ENCODE data around the gene CCL20. TPM values are rescaled to one million over a fixed set of nuclear protein-coding genes. Genes with fewer than 3 reads are reported as not detected.
"Not testable (repeated sequence)": the region's sequence is repeated elsewhere in the genome, so short reads cannot be mapped to it uniquely, and the experiment has no call there.

The CCL20 gene
- total RNA-seq, 1 experiment from 2014 or later, result not detected

DNA sequence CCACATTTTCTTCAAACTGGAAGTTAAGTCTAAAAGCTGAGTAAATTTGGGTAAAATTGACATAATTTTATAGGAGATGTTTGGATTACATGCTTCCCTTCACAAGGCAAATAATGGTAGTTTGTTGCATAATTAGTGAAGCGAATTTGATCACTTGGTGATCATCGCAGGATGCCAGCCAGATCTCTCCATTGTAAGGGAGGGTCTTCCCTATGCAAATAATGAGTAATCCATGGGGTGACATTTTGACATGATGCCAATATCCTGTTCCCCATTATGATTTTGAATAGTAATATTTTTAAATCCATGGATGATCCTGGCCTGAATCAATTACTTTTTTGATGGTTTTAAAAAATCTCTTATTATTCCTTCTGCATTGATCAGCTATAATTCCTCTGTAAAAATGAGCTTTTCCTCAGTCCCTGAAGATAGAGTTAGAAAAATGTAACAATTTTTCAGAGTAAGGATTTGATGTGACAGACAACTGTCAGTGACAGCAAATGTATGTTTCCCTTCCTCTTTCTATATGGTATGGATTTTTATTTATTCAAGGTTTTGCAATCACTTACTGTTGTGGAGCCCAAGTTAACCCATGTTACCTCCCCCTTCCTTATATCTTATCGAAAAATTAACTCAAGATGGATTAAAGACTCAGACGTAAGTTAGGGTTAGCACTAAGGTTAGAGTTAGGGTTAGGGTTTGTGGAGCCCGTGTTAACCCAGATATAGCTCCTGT, 21.4 kb downstream of the CCL20 start (continued):
- TF ChIP-seq IRF2 (CRISPR knock-in tag; IDR thresholded peaks at IDR 0.05; ENCODE audit: borderline replicate concordance, low read depth), result no peak
- TF ChIP-seq SP1 (CRISPR knock-in tag; conservative IDR thresholded peaks at IDR 0.05), result no peak
- no peak for TF ChIP-seq SMAD4 (CRISPR knock-in tag; IDR thresholded peaks at IDR 0.05)
- TF ChIP-seq FOXK1 (CRISPR knock-in tag; IDR thresholded peaks at IDR 0.05), result no peak

DNA sequence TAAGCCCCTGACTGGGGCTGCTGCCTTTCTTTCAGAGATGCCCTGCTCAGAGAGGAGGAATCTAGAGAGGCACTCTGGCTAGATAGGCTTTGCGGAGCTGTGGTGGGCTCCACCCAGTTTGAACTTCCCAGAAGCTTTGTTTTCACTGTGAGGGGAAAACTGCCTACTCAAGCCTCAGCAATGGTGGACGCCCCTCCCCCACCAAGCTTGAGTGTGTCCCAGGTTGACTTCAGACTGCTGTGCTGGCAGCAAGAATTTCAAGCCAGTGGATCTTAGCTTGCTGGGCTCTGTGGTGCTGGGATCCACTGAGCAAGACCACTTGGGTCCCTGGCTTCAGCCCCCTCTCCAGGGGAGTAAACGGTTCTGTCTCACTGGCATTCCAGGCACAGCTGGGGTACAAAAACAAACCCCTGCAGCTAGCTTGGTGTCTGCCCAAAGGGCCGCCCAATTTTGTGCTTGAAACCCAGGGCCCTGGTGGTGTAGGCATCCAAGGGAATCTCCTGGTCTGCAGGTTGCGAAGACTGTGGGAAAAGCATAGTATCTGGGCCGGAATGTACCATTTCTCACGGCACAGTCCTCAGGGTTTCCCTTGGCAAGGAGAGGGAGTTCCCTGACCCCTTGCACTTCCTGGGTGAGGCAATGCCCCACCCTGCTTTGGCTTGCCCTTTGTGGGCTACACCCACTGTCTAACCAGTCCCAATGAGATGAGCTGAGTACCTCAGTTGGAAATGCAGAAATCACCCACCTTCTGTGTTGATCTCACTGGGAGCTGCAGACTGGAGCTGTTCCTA, 25.9 kb downstream of the CCL20 start:
- POLR2A ChIA-PET; H3K36me3 Mint-ChIP-seq; H3K4me3 Mint-ChIP-seq; H3K27ac Mint-ChIP-seq; H3K27me3 Mint-ChIP-seq (ENCODE audit: low read depth): not testable (repeated sequence)
- H3K4me1 Mint-ChIP-seq, result peaks cover 10% of the 10 kb centered on the region
- CTCF ChIA-PET, result interaction anchor here (1.5 kb wide), 1 partner anchor 23 kb away, joined by 7 read pairs; no protein-coding TSS in a partner anchor
- ATAC-seq (peak; percentile 22; the same call in 1 of the 2 replicates), DNase-seq (ENCODE audit: low spot score) (peak; percentile 14)
- peaks cover 50% of the 10 kb centered on the region for H3K9me3 Mint-ChIP-seq

DNA sequence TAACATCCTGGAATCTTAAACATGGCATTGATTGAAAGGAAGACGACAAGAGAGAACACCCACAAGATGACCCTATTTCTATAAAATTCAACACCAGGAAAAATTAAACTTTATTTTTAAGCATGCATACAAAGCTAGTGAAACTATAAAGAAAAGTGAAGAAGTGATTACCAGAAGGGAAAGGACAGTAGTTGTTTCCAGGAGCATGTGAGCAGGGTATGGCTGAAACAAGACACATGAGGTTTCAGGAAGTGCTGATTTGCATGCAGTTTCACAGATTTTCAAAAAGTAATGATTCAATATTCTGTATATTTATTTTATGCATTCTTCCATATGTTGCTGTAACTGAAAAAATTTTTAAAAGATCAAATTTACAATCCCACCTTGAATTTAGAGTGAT, 33.2 kb downstream of the CCL20 start:
- ATAC-seq (no peak), DNase-seq (ENCODE audit: low spot score) (no peak)
- Mint-ChIP-seq H3K36me3 (no peaks in the 10 kb centered on the region), H3K4me1 (peaks cover 22% of the 10 kb centered on the region), H3K27ac (no peak overlapping the region), H3K9me3 (peaks cover 17% of the 10 kb centered on the region), H3K27me3 (ENCODE audit: low read depth) (no peaks in the 10 kb centered on the region), H3K4me3 (no peak overlapping the region)
- CTCF ChIA-PET, result interaction anchor here (1.5 kb wide), 1 partner anchor 16 kb away, joined by 4 read pairs; no protein-coding TSS in a partner anchor
- POLR2A ChIA-PET, result no interaction called here
- no peak for TF ChIP-seq PRRX2 (CRISPR knock-in tag; IDR thresholded peaks at IDR 0.05)
- TF ChIP-seq, protein P1, sequence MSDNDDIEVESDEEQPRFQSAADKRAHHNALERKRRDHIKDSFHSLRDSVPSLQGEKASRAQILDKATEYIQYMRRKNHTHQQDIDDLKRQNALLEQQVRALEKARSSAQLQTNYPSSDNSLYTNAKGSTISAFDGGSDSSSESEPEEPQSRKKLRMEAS (CRISPR knock-in tag; IDR thresholded peaks at IDR 0.05), result no peak

DNA sequence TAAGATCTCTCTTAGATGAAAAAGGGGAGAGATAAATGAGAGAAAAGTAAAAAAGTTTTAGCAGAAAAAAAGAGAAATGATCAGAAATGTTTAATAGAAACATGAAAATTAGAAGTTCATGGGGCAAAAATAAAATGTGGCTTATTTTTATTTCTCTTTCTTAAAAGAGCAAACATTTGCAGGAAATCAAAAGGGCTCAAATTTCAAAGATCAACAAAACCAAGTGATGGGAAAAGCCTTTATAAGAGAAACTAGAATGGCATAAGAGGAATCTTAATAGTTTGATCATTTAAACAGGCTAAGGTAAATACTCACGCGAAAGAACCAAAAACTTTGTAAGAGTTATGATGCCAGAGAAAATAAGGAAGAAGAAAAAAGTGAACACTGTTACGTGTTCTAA, 34.5 kb downstream of the CCL20 start:
- ChIA-PET CTCF (no interaction called here), POLR2A (no interaction called here)
- no peak overlapping the region for H3K27ac Mint-ChIP-seq
- H3K4me1 Mint-ChIP-seq, result peaks cover 33% of the 10 kb centered on the region
- no peak overlapping the region for H3K4me3 Mint-ChIP-seq
- no peak for TF ChIP-seq ZNF423 (CRISPR knock-in tag; IDR thresholded peaks at IDR 0.05)
- no peak for TF ChIP-seq GTF2I (CRISPR knock-in tag; conservative IDR thresholded peaks at IDR 0.05)
- TF ChIP-seq MYBL2 (CRISPR knock-in tag; IDR thresholded peaks at IDR 0.05), result no peak
- no peak for TF ChIP-seq EMX1 (CRISPR knock-in tag; IDR thresholded peaks at IDR 0.05)
- no peak for TF ChIP-seq HMGA2 (CRISPR knock-in tag; IDR thresholded peaks at IDR 0.05)
- TF ChIP-seq ZNF416 (CRISPR knock-in tag; IDR thresholded peaks at IDR 0.05), result no peak
- no peak for TF ChIP-seq NFE2L1 (CRISPR knock-in tag; IDR thresholded peaks at IDR 0.05)
- no peak for TF ChIP-seq NR1H2 (CRISPR knock-in tag; IDR thresholded peaks at IDR 0.05)
- DNase-seq (ENCODE audit: low spot score) (no peak), ATAC-seq (no peak)
- H3K27me3 Mint-ChIP-seq (ENCODE audit: low read depth), result no peaks in the 10 kb centered on the region
- no peaks in the 10 kb centered on the region for H3K36me3 Mint-ChIP-seq
- peaks cover 6% of the 10 kb centered on the region; the same call in 1 of the 2 replicates for H3K9me3 Mint-ChIP-seq

DNA sequence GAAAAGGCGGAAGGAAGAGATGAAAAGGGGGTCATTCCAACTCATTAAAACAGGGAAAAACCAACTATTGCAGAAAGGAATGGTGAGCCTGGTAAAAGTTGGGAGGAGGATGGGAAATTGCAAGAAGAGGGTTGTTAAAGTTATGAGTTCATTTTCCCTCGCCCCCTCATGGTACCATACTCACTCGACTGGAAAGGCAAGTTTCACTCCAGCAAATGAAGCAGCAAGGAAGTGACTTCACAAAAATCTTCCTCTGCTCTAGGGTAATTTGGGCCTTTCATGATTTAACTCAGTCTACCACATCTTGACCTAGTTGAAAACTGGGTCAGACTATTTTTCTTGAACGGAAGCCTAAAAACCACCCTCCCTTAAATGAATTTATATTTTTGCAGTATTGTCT, 34.9 kb downstream of the CCL20 start:
- ChIA-PET POLR2A (no interaction called here), CTCF (no interaction called here)
- Mint-ChIP-seq H3K27ac (no peak overlapping the region), H3K36me3 (no peaks in the 10 kb centered on the region), H3K27me3 (ENCODE audit: low read depth) (no peaks in the 10 kb centered on the region), H3K4me1 (peaks cover 38% of the 10 kb centered on the region), H3K4me3 (no peak overlapping the region), H3K9me3 (peaks cover 6% of the 10 kb centered on the region; the same call in 1 of the 2 replicates)
- DNase-seq (ENCODE audit: low spot score) (no peak), ATAC-seq (no peak; the same call in 1 of the 2 replicates)
- TF ChIP-seq, protein P2, sequence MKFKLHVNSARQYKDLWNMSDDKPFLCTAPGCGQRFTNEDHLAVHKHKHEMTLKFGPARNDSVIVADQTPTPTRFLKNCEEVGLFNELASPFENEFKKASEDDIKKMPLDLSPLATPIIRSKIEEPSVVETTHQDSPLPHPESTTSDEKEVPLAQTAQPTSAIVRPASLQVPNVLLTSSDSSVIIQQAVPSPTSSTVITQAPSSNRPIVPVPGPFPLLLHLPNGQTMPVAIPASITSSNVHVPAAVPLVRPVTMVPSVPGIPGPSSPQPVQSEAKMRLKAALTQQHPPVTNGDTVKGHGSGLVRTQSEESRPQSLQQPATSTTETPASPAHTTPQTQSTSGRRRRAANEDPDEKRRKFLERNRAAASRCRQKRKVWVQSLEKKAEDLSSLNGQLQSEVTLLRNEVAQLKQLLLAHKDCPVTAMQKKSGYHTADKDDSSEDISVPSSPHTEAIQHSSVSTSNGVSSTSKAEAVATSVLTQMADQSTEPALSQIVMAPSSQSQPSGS (CRISPR knock-in tag; IDR thresholded peaks at IDR 0.05; ENCODE audit: borderline replicate concordance, low read depth), result no peak
- TF ChIP-seq, protein P3, sequence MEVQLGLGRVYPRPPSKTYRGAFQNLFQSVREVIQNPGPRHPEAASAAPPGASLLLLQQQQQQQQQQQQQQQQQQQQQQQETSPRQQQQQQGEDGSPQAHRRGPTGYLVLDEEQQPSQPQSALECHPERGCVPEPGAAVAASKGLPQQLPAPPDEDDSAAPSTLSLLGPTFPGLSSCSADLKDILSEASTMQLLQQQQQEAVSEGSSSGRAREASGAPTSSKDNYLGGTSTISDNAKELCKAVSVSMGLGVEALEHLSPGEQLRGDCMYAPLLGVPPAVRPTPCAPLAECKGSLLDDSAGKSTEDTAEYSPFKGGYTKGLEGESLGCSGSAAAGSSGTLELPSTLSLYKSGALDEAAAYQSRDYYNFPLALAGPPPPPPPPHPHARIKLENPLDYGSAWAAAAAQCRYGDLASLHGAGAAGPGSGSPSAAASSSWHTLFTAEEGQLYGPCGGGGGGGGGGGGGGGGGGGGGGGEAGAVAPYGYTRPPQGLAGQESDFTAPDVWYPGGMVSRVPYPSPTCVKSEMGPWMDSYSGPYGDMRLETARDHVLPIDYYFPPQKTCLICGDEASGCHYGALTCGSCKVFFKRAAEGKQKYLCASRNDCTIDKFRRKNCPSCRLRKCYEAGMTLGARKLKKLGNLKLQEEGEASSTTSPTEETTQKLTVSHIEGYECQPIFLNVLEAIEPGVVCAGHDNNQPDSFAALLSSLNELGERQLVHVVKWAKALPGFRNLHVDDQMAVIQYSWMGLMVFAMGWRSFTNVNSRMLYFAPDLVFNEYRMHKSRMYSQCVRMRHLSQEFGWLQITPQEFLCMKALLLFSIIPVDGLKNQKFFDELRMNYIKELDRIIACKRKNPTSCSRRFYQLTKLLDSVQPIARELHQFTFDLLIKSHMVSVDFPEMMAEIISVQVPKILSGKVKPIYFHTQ (CRISPR knock-in tag; IDR thresholded peaks at IDR 0.05), result no peak
- no peak for TF ChIP-seq FOXJ3 (CRISPR knock-in tag; IDR thresholded peaks at IDR 0.05; ENCODE audit: borderline replicate concordance)
- TF ChIP-seq, protein P4, sequence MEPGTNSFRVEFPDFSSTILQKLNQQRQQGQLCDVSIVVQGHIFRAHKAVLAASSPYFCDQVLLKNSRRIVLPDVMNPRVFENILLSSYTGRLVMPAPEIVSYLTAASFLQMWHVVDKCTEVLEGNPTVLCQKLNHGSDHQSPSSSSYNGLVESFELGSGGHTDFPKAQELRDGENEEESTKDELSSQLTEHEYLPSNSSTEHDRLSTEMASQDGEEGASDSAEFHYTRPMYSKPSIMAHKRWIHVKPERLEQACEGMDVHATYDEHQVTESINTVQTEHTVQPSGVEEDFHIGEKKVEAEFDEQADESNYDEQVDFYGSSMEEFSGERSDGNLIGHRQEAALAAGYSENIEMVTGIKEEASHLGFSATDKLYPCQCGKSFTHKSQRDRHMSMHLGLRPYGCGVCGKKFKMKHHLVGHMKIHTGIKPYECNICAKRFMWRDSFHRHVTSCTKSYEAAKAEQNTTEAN (CRISPR knock-in tag; IDR thresholded peaks at IDR 0.05), result no peak
- no peak for TF ChIP-seq NFATC4 (CRISPR knock-in tag; IDR thresholded peaks at IDR 0.05)
- no peak for TF ChIP-seq ELF4 (CRISPR knock-in tag; IDR thresholded peaks at IDR 0.05; ENCODE audit: low read depth)
- no peak for TF ChIP-seq EMX1 (CRISPR knock-in tag; IDR thresholded peaks at IDR 0.05)
- TF ChIP-seq NR3C1 (CRISPR knock-in tag; conservative IDR thresholded peaks at IDR 0.05; ENCODE audit: low read depth), result no peak
- no peak for TF ChIP-seq SOX15 (CRISPR knock-in tag; IDR thresholded peaks at IDR 0.05)
- TF ChIP-seq KAT7 (CRISPR knock-in tag; IDR thresholded peaks at IDR 0.05; ENCODE audit: borderline replicate concordance), result no peak

All from WTC11 (cell line).